ENCODE measurements around the gene FCRLB.

Gene FCRLB

GRCh38 chr1:161730050-161730564 lies 8.8 kb downstream of the FCRLB start:
- ChIA-PET CTCF (no interaction called here), POLR2A (no interaction called here)
- TF ChIP-seq ARNT (IDR thresholded peaks at IDR 0.05) (no peak), BHLHE40 (IDR thresholded peaks at IDR 0.05; ENCODE audit: borderline replicate concordance) (no peak), CTBP1 (IDR thresholded peaks at IDR 0.05; ENCODE audit: borderline replicate concordance) (no peak), SUZ12 (IDR thresholded peaks at IDR 0.05) (no peak), ELF4 (IDR thresholded peaks at IDR 0.05) (no peak), PKNOX1 (IDR thresholded peaks at IDR 0.05) (no peak), LEF1 (IDR thresholded peaks at IDR 0.05; ENCODE audit: borderline replicate concordance) (no peak), FOXK2 (IDR thresholded peaks at IDR 0.05) (no peak), HDGF (IDR thresholded peaks at IDR 0.05; ENCODE audit: borderline replicate concordance) (no peak), TARDBP (IDR thresholded peaks at IDR 0.05) (no peak), NFRKB (IDR thresholded peaks at IDR 0.05) (no peak), FOXM1 (IDR thresholded peaks at IDR 0.05; ENCODE audit: borderline replicate concordance) (no peak), FOXA1 (IDR thresholded peaks at IDR 0.05) (no peak), SP1 (IDR thresholded peaks at IDR 0.05) (no peak)
- DNase-seq (ENCODE audit: extremely low spot score): no peak

- ChIA-PET CTCF (no interaction called here), POLR2A (no interaction called here)
- TF ChIP-seq FOXM1 (IDR thresholded peaks at IDR 0.05; ENCODE audit: borderline replicate concordance): no peak
- no peak for DNase-seq (ENCODE audit: extremely low spot score)
Measured at GRCh38 chr1:161731241-161731640, 9.9 kb downstream of the FCRLB start.

- ChIA-PET CTCF (interaction anchor here (0.5 kb wide), 1 partner anchor 27 kb away, joined by 3 read pairs; no protein-coding TSS in a partner anchor), POLR2A (no interaction called here)
- TF ChIP-seq ARNT (IDR thresholded peaks at IDR 0.05) (no peak), PKNOX1 (IDR thresholded peaks at IDR 0.05) (no peak), ZNF384 (IDR thresholded peaks at IDR 0.05) (no peak), FOXK2 (IDR thresholded peaks at IDR 0.05) (no peak), FOXM1 (IDR thresholded peaks at IDR 0.05; ENCODE audit: borderline replicate concordance) (no peak), ELF4 (IDR thresholded peaks at IDR 0.05) (no peak), FOXA1 (IDR thresholded peaks at IDR 0.05) (no peak), CTBP1 (IDR thresholded peaks at IDR 0.05; ENCODE audit: borderline replicate concordance) (no peak), LEF1 (IDR thresholded peaks at IDR 0.05; ENCODE audit: borderline replicate concordance) (no peak), SP1 (IDR thresholded peaks at IDR 0.05) (no peak), HDGF (IDR thresholded peaks at IDR 0.05; ENCODE audit: borderline replicate concordance) (no peak), BHLHE40 (IDR thresholded peaks at IDR 0.05; ENCODE audit: borderline replicate concordance) (no peak), SUZ12 (IDR thresholded peaks at IDR 0.05) (no peak), L3MBTL2 (conservative IDR thresholded peaks at IDR 0.05) (no peak)
- no peak for DNase-seq (ENCODE audit: extremely low spot score)
Measured at GRCh38 chr1:161731981-161732718, 10.8 kb downstream of the FCRLB start.

GRCh38 chr1:161733526-161733925 lies 12.2 kb downstream of the FCRLB start:
- DNase-seq (ENCODE audit: extremely low spot score): no peak
- ChIA-PET CTCF (no interaction called here), POLR2A (interaction anchor here (2.0 kb wide), 1 partner anchor 16 kb away, joined by 6 read pairs; the partner anchor contains the start of gene DUSP12)
- no peak for TF ChIP-seq FOXM1 (IDR thresholded peaks at IDR 0.05; ENCODE audit: borderline replicate concordance)
- no peak for TF ChIP-seq FOXK2 (IDR thresholded peaks at IDR 0.05)
- no peak for TF ChIP-seq BHLHE40 (IDR thresholded peaks at IDR 0.05; ENCODE audit: borderline replicate concordance)
- TF ChIP-seq CTBP1 (IDR thresholded peaks at IDR 0.05; ENCODE audit: borderline replicate concordance): no peak
- no peak for TF ChIP-seq FOXA1 (IDR thresholded peaks at IDR 0.05)
- no peak for TF ChIP-seq LEF1 (IDR thresholded peaks at IDR 0.05; ENCODE audit: borderline replicate concordance)
- no peak for TF ChIP-seq PKNOX1 (IDR thresholded peaks at IDR 0.05)
- TF ChIP-seq ZNF384 (IDR thresholded peaks at IDR 0.05): no peak
- TF ChIP-seq L3MBTL2 (conservative IDR thresholded peaks at IDR 0.05): no peak
- no peak for TF ChIP-seq ARNT (IDR thresholded peaks at IDR 0.05)
- TF ChIP-seq ELF4 (IDR thresholded peaks at IDR 0.05): no peak
- TF ChIP-seq HDGF (IDR thresholded peaks at IDR 0.05; ENCODE audit: borderline replicate concordance): no peak
- no peak for TF ChIP-seq TARDBP (IDR thresholded peaks at IDR 0.05)
- no peak for TF ChIP-seq NFRKB (IDR thresholded peaks at IDR 0.05)
- TF ChIP-seq SP1 (IDR thresholded peaks at IDR 0.05): no peak
- TF ChIP-seq SUZ12 (IDR thresholded peaks at IDR 0.05): no peak

- ChIA-PET POLR2A (no interaction called here), CTCF (interaction anchor here (0.9 kb wide), 1 partner anchor 88 kb away, joined by 3 read pairs; no protein-coding TSS in a partner anchor)
- DNase-seq (ENCODE audit: extremely low spot score): no peak
- no peak for TF ChIP-seq LEF1 (IDR thresholded peaks at IDR 0.05; ENCODE audit: borderline replicate concordance)
- no peak for TF ChIP-seq ARNT (IDR thresholded peaks at IDR 0.05)
- TF ChIP-seq ZNF384 (IDR thresholded peaks at IDR 0.05): no peak
- TF ChIP-seq NFRKB (IDR thresholded peaks at IDR 0.05): no peak
- TF ChIP-seq ELF4 (IDR thresholded peaks at IDR 0.05): no peak
- no peak for TF ChIP-seq SP1 (IDR thresholded peaks at IDR 0.05)
- TF ChIP-seq HDGF (IDR thresholded peaks at IDR 0.05; ENCODE audit: borderline replicate concordance): no peak
- TF ChIP-seq FOXK2 (IDR thresholded peaks at IDR 0.05): no peak
- TF ChIP-seq FOXA1 (IDR thresholded peaks at IDR 0.05): no peak
- no peak for TF ChIP-seq FOXM1 (IDR thresholded peaks at IDR 0.05; ENCODE audit: borderline replicate concordance)
- no peak for TF ChIP-seq BHLHE40 (IDR thresholded peaks at IDR 0.05; ENCODE audit: borderline replicate concordance)
- TF ChIP-seq PKNOX1 (IDR thresholded peaks at IDR 0.05): no peak
- TF ChIP-seq TARDBP (IDR thresholded peaks at IDR 0.05): no peak
- no peak for TF ChIP-seq SUZ12 (IDR thresholded peaks at IDR 0.05)
- no peak for TF ChIP-seq L3MBTL2 (conservative IDR thresholded peaks at IDR 0.05)
- no peak for TF ChIP-seq CTBP1 (IDR thresholded peaks at IDR 0.05; ENCODE audit: borderline replicate concordance)
Measured at GRCh38 chr1:161735837-161736236, 14.5 kb downstream of the FCRLB start.
